HG02884 (cell line): ENCODE measurements around the gene TMLHE.
"Not testable (repeated sequence)": the region's sequence is repeated elsewhere in the genome, so short reads cannot be mapped to it uniquely, and the experiment has no call there.

Experiments
- ATAC-seq: cut with Tn5 transposase; IDR thresholded peaks from one replicate; pipeline ENCODE4 v1.9.1; 2021; ENCODE audit warnings: mild to moderate bottlenecking, moderate library complexity; ENCODE audit not compliant: unreplicated experiment

The TMLHE gene

GRCh38 chrX:155505296-155505695 lies 107.5 kb downstream of the TMLHE start:
- no peak for ATAC-seq

GRCh38 chrX:155495134-155495533 lies 117.6 kb downstream of the TMLHE start:
- ATAC-seq, result not testable (repeated sequence)

- ATAC-seq, result not testable (repeated sequence)
Observed at GRCh38 chrX:155491421-155491820, 121.3 kb downstream of the TMLHE start.

- ATAC-seq, result not testable (repeated sequence)
Observed at GRCh38 chrX:155477136-155477535, 135.6 kb downstream of the TMLHE start.

- ATAC-seq, result peak; percentile 73
Observed at GRCh38 chrX:155466269-155466938, 146.3 kb downstream of the TMLHE start.

DNA sequence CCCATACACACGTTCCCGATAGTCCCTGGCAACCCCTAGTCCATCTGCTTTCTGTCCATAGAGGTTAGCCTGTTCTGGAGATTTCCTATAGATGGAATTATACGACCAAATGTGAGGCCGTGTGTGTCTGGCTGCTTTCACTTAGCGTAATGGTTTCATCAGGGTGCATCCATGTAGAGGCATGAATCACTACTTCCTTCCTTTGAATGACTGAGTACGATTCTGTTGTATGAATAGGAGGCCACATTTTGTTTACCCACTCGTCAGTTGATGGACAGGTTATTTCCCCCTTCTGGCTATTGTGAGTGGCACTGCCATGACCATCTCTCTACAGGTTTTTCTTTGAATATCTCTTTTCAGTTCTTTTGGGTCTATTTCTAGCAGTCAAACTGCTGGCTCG lies 152.3 kb downstream of the TMLHE start:
- not testable (repeated sequence) for ATAC-seq

GRCh38 chrX:155458471-155458870 lies 154.3 kb downstream of the TMLHE start, which contains the start of gene F8A3:
F8A3 (minus strand) TSS chrX:155458620; CDS start chrX:155458600, 20 bp downstream.
- peak; percentile 74 for ATAC-seq

DNA sequence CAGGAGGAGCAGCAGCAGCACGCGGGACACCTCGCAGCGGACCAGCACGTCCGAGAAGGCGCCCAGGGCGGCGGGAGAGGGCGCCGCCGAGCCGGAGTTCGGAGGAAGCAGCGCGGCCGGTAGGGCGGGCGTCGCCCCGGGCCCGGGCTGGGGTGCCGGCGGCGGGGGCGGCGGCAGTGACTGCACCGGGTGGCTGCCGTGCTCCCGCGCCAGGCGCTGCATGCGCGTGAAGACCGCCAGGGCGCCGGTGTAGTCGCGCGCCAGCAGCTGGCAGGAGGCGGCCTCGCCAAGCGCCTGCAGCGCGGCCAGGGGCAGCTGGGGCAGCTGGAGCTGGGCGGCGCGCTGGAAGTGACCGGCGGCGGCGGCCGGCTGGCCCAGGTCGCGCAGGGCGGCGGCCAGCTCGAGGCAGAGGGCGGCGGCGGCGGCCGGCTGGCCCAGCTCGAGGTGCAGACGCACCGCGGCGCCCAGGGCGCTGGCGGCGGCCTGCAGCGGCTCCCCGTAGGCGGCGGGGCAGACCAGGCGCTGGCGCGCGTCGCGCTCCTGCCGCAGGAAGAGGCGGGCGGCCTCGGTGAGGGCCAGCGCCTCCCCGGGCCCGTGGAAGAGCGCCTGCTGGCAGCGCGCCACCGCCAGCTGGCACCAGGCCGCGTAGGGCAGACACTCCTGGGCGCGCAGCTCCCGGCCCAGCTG lies 154.8 kb downstream of the TMLHE start:
- peak; percentile 51 for ATAC-seq

- no peak for ATAC-seq
Observed at GRCh38 chrX:155441097-155441496, 171.7 kb downstream of the TMLHE start.
